Thyroid gland (tissue), 4 donors: Measurements from ENCODE around the gene AFAP1L2.

ENCODE experiments used
- CTCF ChIP-seq, 6 experiments: fragments of 200-600 bp in 3 of 6; fragments of 450-650 bp in 3 of 6; sonication (generic) in 3 of 6; IDR thresholded peaks; one replicate each; pipeline ENCODE4 v1.5.1; 2016 to 2019; ENCODE audit warnings: antibody characterized with exemption in 6 of 6, mild to moderate bottlenecking in 2 of 6, inconsistent platforms in 1 of 6, moderate library complexity in 1 of 6
- POLR2A ChIP-seq, 2 donors: fragments of 450-650 bp; IDR thresholded peaks; one replicate each; pipeline ENCODE4 v1.6.1; 2017; ENCODE audit warnings: antibody characterized with exemption in 2 of 2, mild to moderate bottlenecking in 2 of 2, moderate library complexity in 1 of 2

DNA sequence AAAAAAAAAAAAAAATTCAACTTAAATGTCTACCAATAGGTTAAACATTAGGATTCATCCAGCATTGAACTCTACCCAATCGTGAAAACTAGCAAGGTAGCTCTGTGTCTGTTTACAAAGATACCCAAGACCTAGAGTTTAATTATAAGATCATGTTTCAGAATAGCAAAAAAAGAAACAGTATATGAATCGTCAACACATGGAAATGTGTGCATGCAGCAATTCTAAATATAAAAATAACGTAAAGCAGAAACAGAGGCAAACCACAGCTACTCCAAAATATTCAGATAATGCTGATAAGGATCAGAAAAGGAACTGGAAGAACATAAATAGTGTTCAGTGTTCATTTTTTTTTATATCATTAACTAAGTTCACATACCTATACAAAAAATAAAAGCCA lies 68.7 kb downstream of the AFAP1L2 start:
- TF ChIP-seq POLR2A (IDR thresholded peaks at IDR 0.05) (no peak), CTCF (IDR thresholded peaks at IDR 0.05) (no peak)
